ENCODE results near the gene EIF3A.

Gene EIF3A

GRCh38 chr10:119005362-119006043 lies 75.1 kb downstream of the EIF3A start:
- DNase-seq: no peak

- no peak for DNase-seq
These were observed 76.9 kb downstream of the EIF3A start for GRCh38 chr10:119003572-119004289.

GRCh38 chr10:119001717-119002500 lies 78.7 kb downstream of the EIF3A start:
- no peak for DNase-seq

- DNase-seq: no peak
These were observed 82.4 kb downstream of the EIF3A start for GRCh38 chr10:118998183-118998582.

GRCh38 chr10:118997379-118997778 lies 83.2 kb downstream of the EIF3A start:
- DNase-seq: no peak

- DNase-seq: no peak
These were observed 84.9 kb downstream of the EIF3A start for GRCh38 chr10:118995739-118996138.

- DNase-seq: no peak
These were observed 86.3 kb downstream of the EIF3A start for GRCh38 chr10:118994321-118994720.

GRCh38 chr10:118993214-118993613 lies 87.4 kb downstream of the EIF3A start:
- DNase-seq: no peak

GRCh38 chr10:118992496-118992895 lies 88.1 kb downstream of the EIF3A start:
- DNase-seq: no peak

GRCh38 chr10:118990326-118990725 lies 90.3 kb downstream of the EIF3A start:
- DNase-seq: no peak

GRCh38 chr10:118986815-118987790 lies 93.5 kb downstream of the EIF3A start:
- no peak for DNase-seq

GRCh38 chr10:118985576-118985975 lies 95.0 kb downstream of the EIF3A start:
- no peak for DNase-seq

Measured in activated T-cell treated with anti-CD3 and anti-CD28 coated beads, Interleukin-2, amount 50 U/mL, for 1 hour (primary cell).